ENCODE results near the gene TSEN54.

Gene TSEN54

DNA sequence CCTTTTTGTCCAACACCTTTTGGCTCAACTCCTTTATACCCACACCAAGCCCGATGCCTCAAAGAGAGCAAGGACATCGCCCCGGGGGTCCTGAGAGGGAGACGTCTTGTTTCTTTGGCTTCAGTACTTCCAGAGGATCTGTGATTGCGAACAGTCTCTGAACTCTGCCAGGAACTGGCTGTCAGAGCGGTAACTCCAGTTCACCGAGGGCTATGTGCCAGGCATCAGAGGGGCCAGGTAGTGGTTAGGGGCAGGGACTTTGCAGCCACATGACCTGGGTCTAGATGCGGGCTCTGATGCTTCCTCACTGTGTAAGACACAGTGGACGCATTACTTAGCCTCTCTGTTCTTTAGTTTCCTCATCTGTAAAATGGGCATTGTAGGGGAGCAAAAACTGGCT, 30.8 kb downstream of the TSEN54 start:
- TF ChIP-seq, protein P1, sequence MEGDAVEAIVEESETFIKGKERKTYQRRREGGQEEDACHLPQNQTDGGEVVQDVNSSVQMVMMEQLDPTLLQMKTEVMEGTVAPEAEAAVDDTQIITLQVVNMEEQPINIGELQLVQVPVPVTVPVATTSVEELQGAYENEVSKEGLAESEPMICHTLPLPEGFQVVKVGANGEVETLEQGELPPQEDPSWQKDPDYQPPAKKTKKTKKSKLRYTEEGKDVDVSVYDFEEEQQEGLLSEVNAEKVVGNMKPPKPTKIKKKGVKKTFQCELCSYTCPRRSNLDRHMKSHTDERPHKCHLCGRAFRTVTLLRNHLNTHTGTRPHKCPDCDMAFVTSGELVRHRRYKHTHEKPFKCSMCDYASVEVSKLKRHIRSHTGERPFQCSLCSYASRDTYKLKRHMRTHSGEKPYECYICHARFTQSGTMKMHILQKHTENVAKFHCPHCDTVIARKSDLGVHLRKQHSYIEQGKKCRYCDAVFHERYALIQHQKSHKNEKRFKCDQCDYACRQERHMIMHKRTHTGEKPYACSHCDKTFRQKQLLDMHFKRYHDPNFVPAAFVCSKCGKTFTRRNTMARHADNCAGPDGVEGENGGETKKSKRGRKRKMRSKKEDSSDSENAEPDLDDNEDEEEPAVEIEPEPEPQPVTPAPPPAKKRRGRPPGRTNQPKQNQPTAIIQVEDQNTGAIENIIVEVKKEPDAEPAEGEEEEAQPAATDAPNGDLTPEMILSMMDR (IDR thresholded peaks at IDR 0.05; ENCODE audit: low read depth, low read length), result no peak
- Histone ChIP-seq H3K36me3 (no peaks in the 10 kb centered on the region), H3K4me3 (ENCODE audit: low read depth, low read length) (no peak overlapping the region), H3K4me1 (no peaks in the 10 kb centered on the region), H3K27me3 (no peaks in the 10 kb centered on the region), H3K9me3 (no peaks in the 10 kb centered on the region)
- DNase-seq, result no peak

DNA sequence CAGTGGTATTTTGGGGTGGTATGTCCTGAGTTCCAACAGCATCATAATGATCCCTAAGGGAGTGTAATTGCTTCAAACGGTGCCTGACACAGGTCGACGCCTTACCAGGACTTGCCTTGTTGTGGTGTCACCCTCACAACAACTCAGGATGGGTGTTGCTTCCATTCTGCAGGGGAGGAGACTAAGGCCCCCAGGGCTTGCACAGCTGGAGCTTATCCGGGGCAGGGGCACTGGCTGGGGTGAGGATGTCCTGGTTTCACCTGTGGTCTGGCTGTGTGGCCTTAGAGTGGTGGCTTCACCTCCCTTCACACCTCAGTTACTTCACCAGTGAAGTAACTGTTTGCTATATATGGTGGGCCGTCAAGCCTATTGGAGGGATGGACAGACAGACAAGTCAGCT, 32.5 kb downstream of the TSEN54 start:
- Histone ChIP-seq H3K9me3 (no peaks in the 10 kb centered on the region), H3K27me3 (no peaks in the 10 kb centered on the region), H3K4me1 (no peaks in the 10 kb centered on the region), H3K4me3 (ENCODE audit: low read depth, low read length) (no peak overlapping the region), H3K36me3 (no peaks in the 10 kb centered on the region)
- DNase-seq, result no peak
- TF ChIP-seq, protein P1 (IDR thresholded peaks at IDR 0.05; ENCODE audit: low read depth, low read length), result no peak

DNA sequence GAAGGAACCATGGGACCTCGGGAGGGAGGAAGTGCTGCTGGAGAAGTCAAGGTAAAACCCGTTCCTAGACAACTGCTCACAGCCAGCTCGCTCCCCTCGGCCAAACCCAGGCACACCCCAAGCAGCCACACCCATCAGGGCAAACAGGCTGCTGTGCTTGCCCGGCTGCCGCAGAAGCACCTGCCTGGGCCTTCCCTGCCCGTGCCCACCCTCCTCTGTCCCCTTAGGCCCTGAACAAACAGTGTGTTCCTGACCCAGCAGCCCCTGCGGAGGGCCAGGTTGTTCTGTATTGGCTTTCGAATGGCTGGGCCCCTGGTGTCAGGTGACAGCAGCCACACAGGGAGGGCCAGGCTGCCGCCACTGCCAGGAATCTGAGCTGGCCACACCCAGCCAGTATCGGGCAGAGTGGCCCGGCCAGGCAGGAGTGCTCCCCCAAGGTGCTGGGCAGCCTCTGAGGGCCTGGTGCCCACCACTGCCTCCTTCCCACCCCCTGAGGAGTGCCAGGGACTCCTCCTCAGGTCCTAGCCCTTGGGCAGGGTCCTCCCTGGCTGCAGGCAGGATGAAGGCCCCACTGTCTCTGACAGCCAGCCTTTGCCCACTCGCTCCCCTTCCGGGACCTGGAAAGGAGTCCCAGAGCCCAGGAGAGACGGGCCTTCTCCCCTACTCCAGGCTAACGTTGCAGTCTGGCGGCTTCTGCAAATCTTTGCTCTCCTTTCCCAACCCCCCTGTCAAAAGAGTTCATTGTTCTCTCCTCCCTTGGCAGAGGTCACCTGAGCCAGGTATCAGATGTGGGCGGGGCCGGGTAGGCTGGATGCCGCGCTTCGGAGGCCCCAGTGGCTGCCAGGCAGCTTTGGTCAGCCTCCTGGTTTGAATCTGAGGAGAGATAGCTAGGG, 33.2 kb downstream of the TSEN54 start:
- no peaks in the 10 kb centered on the region for H3K36me3 ChIP-seq
- no peaks in the 10 kb centered on the region for H3K4me1 ChIP-seq
- H3K27me3 ChIP-seq, result no peaks in the 10 kb centered on the region
- no peak for DNase-seq
- TF ChIP-seq, protein P1 (IDR thresholded peaks at IDR 0.05; ENCODE audit: low read depth, low read length), result no peak
- no peak overlapping the region for H3K4me3 ChIP-seq (ENCODE audit: low read depth, low read length)
- no peaks in the 10 kb centered on the region for H3K9me3 ChIP-seq

DNA sequence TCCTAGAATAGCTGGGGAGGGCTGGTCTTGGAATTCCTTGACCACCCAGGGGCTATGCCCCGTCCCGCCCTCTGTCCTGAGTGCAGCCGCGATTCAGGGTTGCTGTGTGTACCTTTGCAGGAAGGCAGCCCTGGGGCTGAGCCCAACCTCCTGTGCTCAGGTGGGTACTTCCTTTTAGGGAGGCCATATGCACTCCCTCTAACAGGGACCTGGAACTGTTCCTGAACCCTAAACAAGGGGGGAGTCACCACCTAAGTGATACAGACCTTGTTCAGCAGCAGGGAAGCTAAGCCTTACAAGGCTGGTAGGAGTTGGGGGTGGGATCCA, 33.8 kb downstream of the TSEN54 start:
- H3K36me3 ChIP-seq, result no peaks in the 10 kb centered on the region
- H3K27me3 ChIP-seq, result no peaks in the 10 kb centered on the region
- no peaks in the 10 kb centered on the region for H3K4me1 ChIP-seq
- DNase-seq, result no peak
- H3K4me3 ChIP-seq (ENCODE audit: low read depth, low read length), result no peak overlapping the region
- TF ChIP-seq, protein P1 (IDR thresholded peaks at IDR 0.05; ENCODE audit: low read depth, low read length), result no peak
- no peaks in the 10 kb centered on the region for H3K9me3 ChIP-seq

DNA sequence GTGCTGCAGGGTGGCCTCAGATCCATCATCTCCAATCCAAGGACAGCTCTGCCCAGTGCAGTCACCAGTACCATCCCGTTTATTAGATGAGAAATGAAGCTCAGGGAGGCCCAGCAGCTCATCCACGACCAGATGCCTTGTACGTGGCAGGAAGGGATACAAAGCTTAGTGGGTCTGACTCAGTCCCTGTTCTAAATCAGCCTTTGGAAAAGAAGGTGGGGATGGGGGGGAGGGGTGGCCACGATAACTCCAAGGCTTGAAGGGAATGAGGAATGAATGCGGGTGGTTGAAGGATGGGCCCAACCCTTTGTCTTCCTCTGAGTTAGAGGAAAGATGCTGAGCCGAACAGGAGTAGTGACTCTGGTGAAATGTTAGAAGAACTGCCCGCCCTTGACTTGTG, 34.9 kb downstream of the TSEN54 start:
- no peaks in the 10 kb centered on the region for H3K4me1 ChIP-seq
- TF ChIP-seq, protein P1 (IDR thresholded peaks at IDR 0.05; ENCODE audit: low read depth, low read length), result no peak
- DNase-seq, result no peak
- H3K9me3 ChIP-seq, result no peaks in the 10 kb centered on the region
- no peaks in the 10 kb centered on the region for H3K36me3 ChIP-seq
- no peak overlapping the region for H3K4me3 ChIP-seq (ENCODE audit: low read depth, low read length)
- no peaks in the 10 kb centered on the region for H3K27me3 ChIP-seq

All from BE2C (cell line).